ENCODE results near the gene MBD3L5. TPM values are rescaled to one million over a fixed set of nuclear protein-coding genes. Genes with fewer than 3 reads are reported as not detected.
"Not testable (repeated sequence)": the region's sequence is repeated elsewhere in the genome, so short reads cannot be mapped to it uniquely, and the experiment has no call there.

Gene MBD3L5
- total and polyA plus RNA-seq, 4 donors = not detected

DNA sequence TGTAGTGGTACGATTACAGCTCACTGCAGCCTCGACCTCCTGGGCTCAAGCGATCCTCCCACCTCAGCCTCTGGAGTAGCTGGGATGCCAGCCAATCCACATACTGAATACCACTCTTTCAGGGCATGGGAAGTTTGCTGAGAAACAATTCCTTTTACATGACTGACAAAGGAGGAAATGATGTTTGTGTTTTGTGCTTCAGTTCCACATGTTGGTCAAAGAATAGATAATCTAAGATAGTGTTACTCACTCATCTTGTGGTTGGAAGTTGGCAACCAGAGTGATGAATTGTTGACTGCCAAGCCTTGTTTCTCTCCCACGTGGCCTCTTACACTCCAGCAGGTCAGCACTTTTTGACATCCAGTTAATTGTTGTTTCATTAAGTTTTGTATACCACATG lies 16.7 kb upstream of the MBD3L5 start:
- Histone ChIP-seq H3K27me3 (ENCODE audit: control insufficient read depth in 4 of 4, insufficient read depth in 4 of 4, low read length in 3 of 4) (peaks cover 0 to 2% (median 0%) of the 10 kb centered on the region in 4 donors), H3K27ac (ENCODE audit: low read depth in 1 of 2, low read length in 2 of 2) (no peak overlapping the region), H3K36me3 (ENCODE audit: control insufficient read depth in 4 of 4, insufficient read depth in 3 of 4, low read depth in 1 of 4, low read length in 3 of 4) (no peaks in the 10 kb centered on the region), H3K4me1 (ENCODE audit: control insufficient read depth in 4 of 4, insufficient read depth in 4 of 4, low read length in 3 of 4) (no peaks in the 10 kb centered on the region), H3K9me3 (ENCODE audit: control insufficient read depth in 4 of 4, low read length in 3 of 4) (no peaks in the 10 kb centered on the region), H3K9ac (ENCODE audit: low read depth in 1 of 2, low read length in 2 of 2) (no peak overlapping the region), H3K4me3 (ENCODE audit: low read depth in 1 of 3, low read length in 3 of 3) (no peak overlapping the region)
- TF ChIP-seq RAD21 (IDR thresholded peaks at IDR 0.05) (no peak), NR2F2 (IDR thresholded peaks at IDR 0.05) (no peak), YY1 (IDR thresholded peaks at IDR 0.05) (no peak), HNF4G (IDR thresholded peaks at IDR 0.05) (no peak), HNF4A (conservative IDR thresholded peaks at IDR 0.05) (no peak)
- 67% methylated on average over 4 of the region's 4 CpGs for WGBS
- no peak for DNase-seq (ENCODE audit: low spot score)

DNA sequence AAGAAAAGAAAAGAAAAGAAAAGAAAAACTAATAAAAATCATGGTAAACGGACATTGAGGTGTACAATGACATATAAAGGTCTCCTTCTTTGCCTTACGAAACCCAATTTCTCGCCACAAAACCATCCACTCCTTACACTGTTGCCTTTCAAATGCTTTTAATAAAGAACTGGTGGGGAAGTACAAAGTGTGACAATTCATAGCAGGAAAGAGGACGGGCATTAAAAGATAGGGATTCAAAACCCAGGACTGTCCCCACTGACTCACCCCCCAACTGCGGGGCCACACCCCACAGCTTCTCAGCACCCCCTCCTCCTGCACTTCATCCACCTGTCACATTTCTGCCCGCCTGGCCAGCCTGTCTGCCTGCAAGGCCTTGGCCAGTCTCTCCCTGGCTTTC lies 11.6 kb upstream of the MBD3L5 start:
- no peaks in the 10 kb centered on the region for H3K9me3 ChIP-seq (ENCODE audit: control insufficient read depth in 4 of 4, low read length in 3 of 4)
- TF ChIP-seq GABPA (IDR thresholded peaks at IDR 0.05 in 1 of 2, conservative IDR thresholded peaks at IDR 0.05 in 1 of 2) = no peak
- no peak for TF ChIP-seq TAF1 (conservative IDR thresholded peaks at IDR 0.05)
- TF ChIP-seq FOXA2 (IDR thresholded peaks at IDR 0.05) = no peak
- no peak for TF ChIP-seq SP1 (IDR thresholded peaks at IDR 0.05)
- TF ChIP-seq, protein P1, sequence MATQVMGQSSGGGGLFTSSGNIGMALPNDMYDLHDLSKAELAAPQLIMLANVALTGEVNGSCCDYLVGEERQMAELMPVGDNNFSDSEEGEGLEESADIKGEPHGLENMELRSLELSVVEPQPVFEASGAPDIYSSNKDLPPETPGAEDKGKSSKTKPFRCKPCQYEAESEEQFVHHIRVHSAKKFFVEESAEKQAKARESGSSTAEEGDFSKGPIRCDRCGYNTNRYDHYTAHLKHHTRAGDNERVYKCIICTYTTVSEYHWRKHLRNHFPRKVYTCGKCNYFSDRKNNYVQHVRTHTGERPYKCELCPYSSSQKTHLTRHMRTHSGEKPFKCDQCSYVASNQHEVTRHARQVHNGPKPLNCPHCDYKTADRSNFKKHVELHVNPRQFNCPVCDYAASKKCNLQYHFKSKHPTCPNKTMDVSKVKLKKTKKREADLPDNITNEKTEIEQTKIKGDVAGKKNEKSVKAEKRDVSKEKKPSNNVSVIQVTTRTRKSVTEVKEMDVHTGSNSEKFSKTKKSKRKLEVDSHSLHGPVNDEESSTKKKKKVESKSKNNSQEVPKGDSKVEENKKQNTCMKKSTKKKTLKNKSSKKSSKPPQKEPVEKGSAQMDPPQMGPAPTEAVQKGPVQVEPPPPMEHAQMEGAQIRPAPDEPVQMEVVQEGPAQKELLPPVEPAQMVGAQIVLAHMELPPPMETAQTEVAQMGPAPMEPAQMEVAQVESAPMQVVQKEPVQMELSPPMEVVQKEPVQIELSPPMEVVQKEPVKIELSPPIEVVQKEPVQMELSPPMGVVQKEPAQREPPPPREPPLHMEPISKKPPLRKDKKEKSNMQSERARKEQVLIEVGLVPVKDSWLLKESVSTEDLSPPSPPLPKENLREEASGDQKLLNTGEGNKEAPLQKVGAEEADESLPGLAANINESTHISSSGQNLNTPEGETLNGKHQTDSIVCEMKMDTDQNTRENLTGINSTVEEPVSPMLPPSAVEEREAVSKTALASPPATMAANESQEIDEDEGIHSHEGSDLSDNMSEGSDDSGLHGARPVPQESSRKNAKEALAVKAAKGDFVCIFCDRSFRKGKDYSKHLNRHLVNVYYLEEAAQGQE (IDR thresholded peaks at IDR 0.05) = no peak
- TF ChIP-seq HNF4A (conservative IDR thresholded peaks at IDR 0.05) = no peak
- TF ChIP-seq, protein P2, sequence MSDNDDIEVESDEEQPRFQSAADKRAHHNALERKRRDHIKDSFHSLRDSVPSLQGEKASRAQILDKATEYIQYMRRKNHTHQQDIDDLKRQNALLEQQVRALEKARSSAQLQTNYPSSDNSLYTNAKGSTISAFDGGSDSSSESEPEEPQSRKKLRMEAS (IDR thresholded peaks at IDR 0.05) = no peak
- no peak for TF ChIP-seq FOXA1 (IDR thresholded peaks at IDR 0.05)
- TF ChIP-seq JUND (IDR thresholded peaks at IDR 0.05) = no peak
- no peak for TF ChIP-seq HNF4G (IDR thresholded peaks at IDR 0.05)
- no peak for TF ChIP-seq YY1 (IDR thresholded peaks at IDR 0.05)
- no peak for TF ChIP-seq RXRA (IDR thresholded peaks at IDR 0.05)
- TF ChIP-seq, protein P3, sequence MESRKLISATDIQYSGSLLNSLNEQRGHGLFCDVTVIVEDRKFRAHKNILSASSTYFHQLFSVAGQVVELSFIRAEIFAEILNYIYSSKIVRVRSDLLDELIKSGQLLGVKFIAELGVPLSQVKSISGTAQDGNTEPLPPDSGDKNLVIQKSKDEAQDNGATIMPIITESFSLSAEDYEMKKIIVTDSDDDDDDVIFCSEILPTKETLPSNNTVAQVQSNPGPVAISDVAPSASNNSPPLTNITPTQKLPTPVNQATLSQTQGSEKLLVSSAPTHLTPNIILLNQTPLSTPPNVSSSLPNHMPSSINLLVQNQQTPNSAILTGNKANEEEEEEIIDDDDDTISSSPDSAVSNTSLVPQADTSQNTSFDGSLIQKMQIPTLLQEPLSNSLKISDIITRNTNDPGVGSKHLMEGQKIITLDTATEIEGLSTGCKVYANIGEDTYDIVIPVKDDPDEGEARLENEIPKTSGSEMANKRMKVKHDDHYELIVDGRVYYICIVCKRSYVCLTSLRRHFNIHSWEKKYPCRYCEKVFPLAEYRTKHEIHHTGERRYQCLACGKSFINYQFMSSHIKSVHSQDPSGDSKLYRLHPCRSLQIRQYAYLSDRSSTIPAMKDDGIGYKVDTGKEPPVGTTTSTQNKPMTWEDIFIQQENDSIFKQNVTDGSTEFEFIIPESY (IDR thresholded peaks at IDR 0.05) = no peak
- TF ChIP-seq, protein P4, sequence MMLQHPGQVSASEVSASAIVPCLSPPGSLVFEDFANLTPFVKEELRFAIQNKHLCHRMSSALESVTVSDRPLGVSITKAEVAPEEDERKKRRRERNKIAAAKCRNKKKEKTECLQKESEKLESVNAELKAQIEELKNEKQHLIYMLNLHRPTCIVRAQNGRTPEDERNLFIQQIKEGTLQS (IDR thresholded peaks at IDR 0.05) = no peak
- no peak for TF ChIP-seq NR2F2 (IDR thresholded peaks at IDR 0.05)
- TF ChIP-seq RAD21 (IDR thresholded peaks at IDR 0.05) = no peak
- no peak for TF ChIP-seq EGR1 (IDR thresholded peaks at IDR 0.05; ENCODE audit: low read depth in 2 of 2)
- no peak overlapping the region for H3K27ac ChIP-seq (ENCODE audit: low read depth in 1 of 2, low read length in 2 of 2)
- H3K4me1 ChIP-seq (ENCODE audit: control insufficient read depth in 4 of 4, insufficient read depth in 4 of 4, low read length in 3 of 4) = no peaks in the 10 kb centered on the region
- no peak overlapping the region for H3K4me3 ChIP-seq (ENCODE audit: low read depth in 1 of 3, low read length in 3 of 3)
- H3K9ac ChIP-seq (ENCODE audit: low read depth in 1 of 2, low read length in 2 of 2) = no peak overlapping the region
- no peaks in the 10 kb centered on the region for H3K36me3 ChIP-seq (ENCODE audit: control insufficient read depth in 4 of 4, insufficient read depth in 3 of 4, low read depth in 1 of 4, low read length in 3 of 4)
- 72% methylated on average over 6 of the region's 6 CpGs for WGBS
- H3K27me3 ChIP-seq (ENCODE audit: control insufficient read depth in 4 of 4, insufficient read depth in 4 of 4, low read length in 3 of 4) = peaks cover 0 to 2% (median 0%) of the 10 kb centered on the region in 4 donors
- no peak for DNase-seq (ENCODE audit: low spot score)

DNA sequence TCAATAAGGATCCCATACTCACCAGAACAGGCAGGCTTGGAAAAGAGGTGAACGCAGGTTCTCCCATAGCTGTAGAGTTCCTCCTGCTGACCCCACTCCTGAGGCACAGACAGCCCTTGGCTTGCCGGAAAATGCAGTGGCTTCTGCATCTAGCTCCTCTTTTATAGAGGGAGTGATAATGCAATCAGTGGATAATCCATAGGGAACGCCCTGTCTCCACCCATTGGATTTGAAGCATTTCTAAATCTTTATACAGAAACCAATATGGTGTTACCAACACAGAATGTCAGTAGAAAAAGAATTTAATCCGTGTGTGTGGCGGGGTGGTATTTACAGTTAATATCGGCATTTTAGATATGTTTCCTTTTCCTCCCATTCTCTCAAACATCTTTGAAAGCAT lies 9.0 kb upstream of the MBD3L5 start, which contains the start of gene MBD3L2B:
MBD3L2B (minus strand) TSS at position 101 of the 400 bp plus-strand sequence; CDS start at position 67, 34 bp downstream.
- H3K4me3 ChIP-seq (ENCODE audit: low read depth in 1 of 3, low read length in 3 of 3); H3K27ac ChIP-seq (ENCODE audit: low read depth in 1 of 2, low read length in 2 of 2); H3K9ac ChIP-seq (ENCODE audit: low read depth in 1 of 2, low read length in 2 of 2); DNase-seq (ENCODE audit: low spot score); H3K9me3 ChIP-seq (ENCODE audit: control insufficient read depth in 4 of 4, low read length in 3 of 4); H3K27me3 ChIP-seq (ENCODE audit: control insufficient read depth in 4 of 4, insufficient read depth in 4 of 4, low read length in 3 of 4); H3K36me3 ChIP-seq (ENCODE audit: control insufficient read depth in 4 of 4, insufficient read depth in 3 of 4, low read depth in 1 of 4, low read length in 3 of 4); H3K4me1 ChIP-seq (ENCODE audit: control insufficient read depth in 4 of 4, insufficient read depth in 4 of 4, low read length in 3 of 4): not testable (repeated sequence)
- no CpG with 5 or more reads among the region's 6 CpGs for whole genome bisulfite sequencing

DNA sequence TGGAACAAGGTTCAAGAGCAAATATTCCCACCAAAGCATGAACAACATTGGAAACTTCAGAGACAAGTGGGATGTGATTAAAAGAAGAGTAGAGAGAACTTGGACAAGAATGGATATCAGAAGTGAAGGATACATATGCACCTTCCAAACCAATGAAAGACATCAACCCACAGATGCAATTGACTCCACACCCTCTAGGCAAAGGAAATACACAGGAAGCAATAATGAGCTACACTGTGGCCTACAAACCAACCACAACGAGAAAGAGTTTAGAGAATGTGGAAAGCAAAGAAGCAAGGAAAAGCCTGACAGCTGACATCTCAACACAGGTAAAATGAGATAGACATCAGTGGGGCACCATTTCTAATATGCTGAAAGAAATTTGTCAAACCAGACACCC lies 1.6 kb upstream of the MBD3L5 start:
- H3K27ac ChIP-seq (ENCODE audit: low read depth in 1 of 2, low read length in 2 of 2); H3K4me3 ChIP-seq (ENCODE audit: low read depth in 1 of 3, low read length in 3 of 3); H3K9me3 ChIP-seq (ENCODE audit: control insufficient read depth in 4 of 4, low read length in 3 of 4); DNase-seq (ENCODE audit: low spot score); H3K4me1 ChIP-seq (ENCODE audit: control insufficient read depth in 4 of 4, insufficient read depth in 4 of 4, low read length in 3 of 4); H3K9ac ChIP-seq (ENCODE audit: low read depth in 1 of 2, low read length in 2 of 2); H3K27me3 ChIP-seq (ENCODE audit: control insufficient read depth in 4 of 4, insufficient read depth in 4 of 4, low read length in 3 of 4); H3K36me3 ChIP-seq (ENCODE audit: control insufficient read depth in 4 of 4, insufficient read depth in 3 of 4, low read depth in 1 of 4, low read length in 3 of 4): not testable (repeated sequence)
- WGBS = no CpG with 5 or more reads among the region's 1 CpG
